WTC11 (cell line): ENCODE results near the gene SSH2. TPM values are rescaled to one million over a fixed set of nuclear protein-coding genes. Genes with fewer than 3 reads are reported as not detected.

ENCODE experiments used
- ATAC-seq: fragments of 200-7000 bp; cut with Tn5 transposase; 2 replicates; pipeline ENCODE4 v1.10.0; 2021; ENCODE audit warnings: mild to moderate bottlenecking, moderate library complexity
- CTCF ChIA-PET: fragments of 300-600 bp; sonication (Branson Sonifier 250); formaldehyde crosslinking; loops from one replicate; lab custom pipeline; 2021; ENCODE audit warnings: antibody characterized with exemption; lab: Charles Lee
- POLR2A ChIA-PET: fragments of 350-600 bp; sonication (Branson Sonifier 250); formaldehyde crosslinking; loops from one replicate; lab custom pipeline; 2021; ENCODE audit warnings: antibody characterized with exemption; lab: Charles Lee
- DNase-seq: peaks from one replicate; pipeline ENCODE4 v3.0.0; 2021; ENCODE audit warnings: low spot score
- H3K27ac Mint-ChIP-seq: 2 replicates; pipeline ENCODE4 v1.8.0; 2021; ENCODE audit warnings: mixed read lengths
- H3K27me3 Mint-ChIP-seq: 2 replicates; pipeline ENCODE4 v1.8.0; 2021; ENCODE audit warnings: low read depth, mild to moderate bottlenecking, moderate library complexity, mixed read lengths
- H3K36me3 Mint-ChIP-seq: 2 replicates; pipeline ENCODE4 v1.8.0; 2021; ENCODE audit warnings: mixed read lengths
- H3K4me1 Mint-ChIP-seq: 2 replicates; pipeline ENCODE4 v1.8.0; 2022; ENCODE audit warnings: mixed read lengths
- H3K4me3 Mint-ChIP-seq: 2 replicates; pipeline ENCODE4 v1.8.0; 2021; ENCODE audit warnings: mild to moderate bottlenecking, moderate library complexity, mixed read lengths
- H3K9me3 Mint-ChIP-seq: 2 replicates; pipeline ENCODE4 v1.8.0; 2021; ENCODE audit warnings: mixed read lengths
- ATF1 ChIP-seq: sonication (generic); formaldehyde crosslinking; IDR thresholded peaks from 2 replicates; pipeline ENCODE4 v1.8.1; 2023; ENCODE audit warnings: mild to moderate bottlenecking, moderate library complexity, missing genetic modification reagents
- CBFB ChIP-seq: sonication (generic); formaldehyde crosslinking; IDR thresholded peaks from 2 replicates; pipeline ENCODE4 v1.8.1; 2022; ENCODE audit warnings: mild to moderate bottlenecking, low read depth, missing genetic modification reagents
- CREB1 ChIP-seq: sonication (generic); formaldehyde crosslinking; IDR thresholded peaks from 2 replicates; pipeline ENCODE4 v1.8.0; 2023; ENCODE audit warnings: mild to moderate bottlenecking, missing genetic modification reagents
- ESRRA ChIP-seq: sonication (generic); formaldehyde crosslinking; IDR thresholded peaks from 2 replicates; pipeline ENCODE4 v1.8.1; 2022; ENCODE audit warnings: mild to moderate bottlenecking, missing genetic modification reagents, borderline replicate concordance
- FOXP1 ChIP-seq: sonication (generic); formaldehyde crosslinking; IDR thresholded peaks from 2 replicates; pipeline ENCODE4 v1.8.0; 2022; ENCODE audit warnings: missing genetic modification reagents, mild to moderate bottlenecking, moderate library complexity, borderline replicate concordance
- GABPB1 ChIP-seq: sonication (generic); formaldehyde crosslinking; IDR thresholded peaks from 2 replicates; pipeline ENCODE4 v1.8.1; 2023; ENCODE audit warnings: mild to moderate bottlenecking, missing genetic modification reagents
- GRHL2 ChIP-seq: fragments of 250-450 bp; sonication (Bioruptor Pico); IDR thresholded peaks from 2 replicates; pipeline ENCODE4 v1.8.0; 2022; ENCODE audit warnings: mild to moderate bottlenecking, moderate library complexity; ENCODE audit not compliant: insufficient replicate concordance, severe bottlenecking
- IRF2 ChIP-seq: sonication (generic); formaldehyde crosslinking; IDR thresholded peaks from 2 replicates; pipeline ENCODE4 v1.8.0; 2022; ENCODE audit warnings: low read depth, missing genetic modification reagents, borderline replicate concordance
- KAT7 ChIP-seq: sonication (generic); formaldehyde crosslinking; IDR thresholded peaks from 2 replicates; pipeline ENCODE4 v1.8.1; 2023; ENCODE audit warnings: missing genetic modification reagents, mild to moderate bottlenecking, borderline replicate concordance
- NFYB ChIP-seq: sonication (generic); formaldehyde crosslinking; conservative IDR thresholded peaks from 2 replicates; pipeline ENCODE4 v1.8.0; 2022; ENCODE audit warnings: low read depth, missing genetic modification reagents
- NR1H2 ChIP-seq: sonication (generic); formaldehyde crosslinking; IDR thresholded peaks from 2 replicates; pipeline ENCODE4 v1.9.0; 2021; ENCODE audit warnings: mild to moderate bottlenecking, moderate library complexity, missing genetic modification reagents
- RORB ChIP-seq: fragments of 250-450 bp; sonication (Bioruptor Pico); IDR thresholded peaks from 2 replicates; pipeline ENCODE4 v1.9.0; 2021; ENCODE audit warnings: mild to moderate bottlenecking
- ZBTB21 ChIP-seq: sonication (generic); formaldehyde crosslinking; IDR thresholded peaks from 2 replicates; pipeline ENCODE4 v1.8.1; 2023; ENCODE audit warnings: mild to moderate bottlenecking, missing genetic modification reagents, borderline replicate concordance
- ZNF138 ChIP-seq: sonication (generic); formaldehyde crosslinking; conservative IDR thresholded peaks from 2 replicates; pipeline ENCODE4 v1.8.1; 2022; ENCODE audit warnings: mild to moderate bottlenecking, moderate library complexity, missing genetic modification reagents
- ZNF423 ChIP-seq: fragments of 250-450 bp; sonication (Bioruptor Pico); IDR thresholded peaks from 2 replicates; pipeline ENCODE4 v2.1.2; 2022; ENCODE audit warnings: mild to moderate bottlenecking, moderate library complexity
- total RNA-seq: library from RNA; stranded (reverse); gene quantifications from 3 replicates; pipeline ENCODE4 v1.2.3, GENCODE V29; 2021
- TF ChIP-seq, protein P1 (sequence below): sonication (generic); formaldehyde crosslinking; conservative IDR thresholded peaks from 2 replicates; pipeline ENCODE4 v1.8.1; 2022; ENCODE audit warnings: mild to moderate bottlenecking, missing genetic modification reagents
- TF ChIP-seq, protein P2 (sequence below): sonication (generic); formaldehyde crosslinking; IDR thresholded peaks from 2 replicates; pipeline ENCODE4 v1.8.0; 2022; ENCODE audit warnings: mild to moderate bottlenecking, missing genetic modification reagents
- TF ChIP-seq, protein P3 (sequence below): fragments of 250-450 bp; sonication (Bioruptor Pico); IDR thresholded peaks from 2 replicates; pipeline ENCODE4 v1.9.0; 2021; ENCODE audit warnings: mild to moderate bottlenecking
- TF ChIP-seq, protein P4 (sequence below): fragments of 250-450 bp; sonication (Bioruptor Pico); IDR thresholded peaks from 2 replicates; pipeline ENCODE4 v1.9.0; 2021; ENCODE audit warnings: moderate library complexity, mild to moderate bottlenecking, inconsistent platforms, borderline replicate concordance
- TF ChIP-seq, protein P5 (sequence below): sonication (generic); formaldehyde crosslinking; IDR thresholded peaks from 2 replicates; pipeline ENCODE4 v1.8.1; 2022; ENCODE audit warnings: missing genetic modification reagents, borderline replicate concordance
- TF ChIP-seq, protein P6 (sequence below): fragments of 250-450 bp; sonication (Bioruptor Pico); IDR thresholded peaks from 2 replicates; pipeline ENCODE4 v2.1.2; 2022; ENCODE audit warnings: mild to moderate bottlenecking, moderate library complexity
- TF ChIP-seq, protein P7 (sequence below): sonication (generic); formaldehyde crosslinking; IDR thresholded peaks from 2 replicates; pipeline ENCODE4 v1.8.1; 2023; ENCODE audit warnings: mild to moderate bottlenecking, missing genetic modification reagents, moderate library complexity

Gene SSH2
- total RNA-seq, 1 experiment from 2014 or later, result 14.3 TPM

DNA sequence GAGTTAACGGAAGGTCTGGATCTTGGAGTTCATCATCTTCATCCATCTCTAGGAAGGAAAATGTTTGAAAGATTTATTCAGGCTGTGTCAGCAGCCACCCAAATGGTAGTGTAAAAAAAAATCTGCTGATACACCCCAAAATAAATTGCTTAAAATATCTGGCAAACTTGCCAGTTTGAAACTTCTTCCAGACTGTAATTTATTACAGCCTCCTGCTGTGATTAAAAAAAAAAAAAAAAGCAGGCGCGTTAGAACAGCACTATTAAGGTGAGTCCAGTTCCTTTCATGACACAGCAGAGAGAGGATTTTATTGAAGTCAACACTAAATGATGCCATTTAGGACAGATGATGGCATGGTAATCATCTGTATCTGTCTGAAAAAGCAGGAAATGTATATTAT lies 166.8 kb downstream of the SSH2 start:
- DNase-seq, result no peak
- Mint-ChIP-seq H3K27me3 (peaks cover 21% of the 10 kb centered on the region), H3K27ac (no peak overlapping the region), H3K4me3 (no peak overlapping the region), H3K9me3 (no peaks in the 10 kb centered on the region), H3K4me1 (peaks cover 19% of the 10 kb centered on the region), H3K36me3 (no peaks in the 10 kb centered on the region)
- ChIA-PET CTCF (interaction anchor here (0.7 to 1.3 kb wide), 2 partner anchors 16 to 124 kb away, joined by 3 to 6 read pairs; no protein-coding TSS in a partner anchor), POLR2A (interaction anchor here (0.6 kb wide), 2 partner anchors 17 to 117 kb away, joined by 4 read pairs; no protein-coding TSS in a partner anchor)
- TF ChIP-seq ZNF138 (no peak), ATF1 (no peak), NFYB (no peak), RORB (CRISPR knock-in tag) (no peak), KAT7 (CRISPR knock-in tag) (no peak), GABPB1 (CRISPR knock-in tag) (no peak), CREB1 (CRISPR knock-in tag) (no peak), ZBTB21 (CRISPR knock-in tag) (no peak)
- TF ChIP-seq, protein P1, sequence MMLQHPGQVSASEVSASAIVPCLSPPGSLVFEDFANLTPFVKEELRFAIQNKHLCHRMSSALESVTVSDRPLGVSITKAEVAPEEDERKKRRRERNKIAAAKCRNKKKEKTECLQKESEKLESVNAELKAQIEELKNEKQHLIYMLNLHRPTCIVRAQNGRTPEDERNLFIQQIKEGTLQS, result no peak
- TF ChIP-seq, protein P2, sequence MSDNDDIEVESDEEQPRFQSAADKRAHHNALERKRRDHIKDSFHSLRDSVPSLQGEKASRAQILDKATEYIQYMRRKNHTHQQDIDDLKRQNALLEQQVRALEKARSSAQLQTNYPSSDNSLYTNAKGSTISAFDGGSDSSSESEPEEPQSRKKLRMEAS, result no peak
- ATAC-seq, result no peak

DNA sequence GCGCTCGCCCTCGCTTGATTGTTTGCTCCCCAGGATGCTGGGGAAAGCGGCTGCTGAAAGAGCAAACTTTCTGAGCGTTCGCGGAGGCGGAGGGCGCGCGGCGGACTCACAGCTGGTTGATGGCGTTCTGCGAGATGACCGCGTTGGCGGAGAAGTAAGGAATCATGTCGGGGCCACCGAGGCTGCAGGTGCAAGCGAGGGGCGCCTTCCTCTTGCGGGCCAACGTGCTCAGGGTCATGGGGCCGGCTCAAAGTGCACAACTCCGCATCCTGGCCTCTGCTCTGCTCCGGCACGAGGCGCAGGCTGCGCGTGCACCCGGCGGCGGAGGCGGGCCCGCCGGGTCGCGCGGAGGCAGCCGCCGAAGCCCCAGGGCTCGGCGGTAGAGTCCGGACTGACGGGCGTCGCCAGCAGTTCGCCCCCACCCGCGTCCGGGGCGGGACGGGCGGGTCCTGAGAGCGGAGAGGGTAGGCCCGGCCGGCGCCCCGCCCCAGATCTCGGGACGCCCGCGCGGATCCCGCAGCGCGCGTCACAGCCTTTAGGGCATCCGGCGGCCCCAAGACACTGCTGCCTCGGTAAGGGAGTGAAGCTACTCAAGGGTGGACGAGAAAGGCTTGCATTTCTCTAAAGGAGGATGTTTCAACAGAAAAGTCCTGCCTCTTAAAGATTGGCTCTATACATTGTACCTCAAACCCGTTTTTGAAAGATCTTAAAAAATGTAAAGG lies 168.8 kb downstream of the SSH2 start:
- DNase-seq, result peak; percentile 77
- H3K4me1 Mint-ChIP-seq, result peaks cover 14% of the 10 kb centered on the region
- CTCF ChIA-PET, result interaction anchor here (0.7 to 3.5 kb wide), 6 partner anchors 18 to 169 kb away, joined by 4 to 20 read pairs (median 11); partner anchors contain the start of gene SSH2
- no peaks in the 10 kb centered on the region for H3K9me3 Mint-ChIP-seq
- peak; percentile 89 for ATAC-seq
- H3K4me3 Mint-ChIP-seq, result peak overlapping the region; percentile 83
- POLR2A ChIA-PET, result no interaction called here
- H3K27ac Mint-ChIP-seq, result no peak overlapping the region; the same call in 1 of the 2 replicates
- H3K27me3 Mint-ChIP-seq, result peaks cover 21% of the 10 kb centered on the region
- no peaks in the 10 kb centered on the region for H3K36me3 Mint-ChIP-seq
- TF ChIP-seq, protein P3, sequence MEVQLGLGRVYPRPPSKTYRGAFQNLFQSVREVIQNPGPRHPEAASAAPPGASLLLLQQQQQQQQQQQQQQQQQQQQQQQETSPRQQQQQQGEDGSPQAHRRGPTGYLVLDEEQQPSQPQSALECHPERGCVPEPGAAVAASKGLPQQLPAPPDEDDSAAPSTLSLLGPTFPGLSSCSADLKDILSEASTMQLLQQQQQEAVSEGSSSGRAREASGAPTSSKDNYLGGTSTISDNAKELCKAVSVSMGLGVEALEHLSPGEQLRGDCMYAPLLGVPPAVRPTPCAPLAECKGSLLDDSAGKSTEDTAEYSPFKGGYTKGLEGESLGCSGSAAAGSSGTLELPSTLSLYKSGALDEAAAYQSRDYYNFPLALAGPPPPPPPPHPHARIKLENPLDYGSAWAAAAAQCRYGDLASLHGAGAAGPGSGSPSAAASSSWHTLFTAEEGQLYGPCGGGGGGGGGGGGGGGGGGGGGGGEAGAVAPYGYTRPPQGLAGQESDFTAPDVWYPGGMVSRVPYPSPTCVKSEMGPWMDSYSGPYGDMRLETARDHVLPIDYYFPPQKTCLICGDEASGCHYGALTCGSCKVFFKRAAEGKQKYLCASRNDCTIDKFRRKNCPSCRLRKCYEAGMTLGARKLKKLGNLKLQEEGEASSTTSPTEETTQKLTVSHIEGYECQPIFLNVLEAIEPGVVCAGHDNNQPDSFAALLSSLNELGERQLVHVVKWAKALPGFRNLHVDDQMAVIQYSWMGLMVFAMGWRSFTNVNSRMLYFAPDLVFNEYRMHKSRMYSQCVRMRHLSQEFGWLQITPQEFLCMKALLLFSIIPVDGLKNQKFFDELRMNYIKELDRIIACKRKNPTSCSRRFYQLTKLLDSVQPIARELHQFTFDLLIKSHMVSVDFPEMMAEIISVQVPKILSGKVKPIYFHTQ, result no peak
- TF ChIP-seq FOXP1 (CRISPR knock-in tag) (peak; percentile 81), CREB1 (CRISPR knock-in tag) (no peak), NR1H2 (CRISPR knock-in tag) (no peak), ZNF423 (CRISPR knock-in tag) (no peak), CBFB (no peak), ZBTB21 (CRISPR knock-in tag) (no peak), GABPB1 (CRISPR knock-in tag) (peak; percentile 38), IRF2 (no peak), NFYB (no peak), GRHL2 (no peak), KAT7 (CRISPR knock-in tag) (0 out of 2 replicates have a peak, but pooled peaks have one; percentile 52), ESRRA (CRISPR knock-in tag) (peak; percentile 79; the same call in 1 of the 2 replicates)
- TF ChIP-seq, protein P4, sequence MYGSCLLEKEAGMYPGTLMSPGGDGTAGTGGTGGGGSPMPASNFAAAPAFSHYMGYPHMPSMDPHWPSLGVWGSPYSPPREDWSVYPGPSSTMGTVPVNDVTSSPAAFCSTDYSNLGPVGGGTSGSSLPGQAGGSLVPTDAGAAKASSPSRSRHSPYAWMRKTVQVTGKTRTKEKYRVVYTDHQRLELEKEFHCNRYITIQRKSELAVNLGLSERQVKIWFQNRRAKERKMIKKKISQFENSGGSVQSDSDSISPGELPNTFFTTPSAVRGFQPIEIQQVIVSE, result no peak
- TF ChIP-seq, protein P5, sequence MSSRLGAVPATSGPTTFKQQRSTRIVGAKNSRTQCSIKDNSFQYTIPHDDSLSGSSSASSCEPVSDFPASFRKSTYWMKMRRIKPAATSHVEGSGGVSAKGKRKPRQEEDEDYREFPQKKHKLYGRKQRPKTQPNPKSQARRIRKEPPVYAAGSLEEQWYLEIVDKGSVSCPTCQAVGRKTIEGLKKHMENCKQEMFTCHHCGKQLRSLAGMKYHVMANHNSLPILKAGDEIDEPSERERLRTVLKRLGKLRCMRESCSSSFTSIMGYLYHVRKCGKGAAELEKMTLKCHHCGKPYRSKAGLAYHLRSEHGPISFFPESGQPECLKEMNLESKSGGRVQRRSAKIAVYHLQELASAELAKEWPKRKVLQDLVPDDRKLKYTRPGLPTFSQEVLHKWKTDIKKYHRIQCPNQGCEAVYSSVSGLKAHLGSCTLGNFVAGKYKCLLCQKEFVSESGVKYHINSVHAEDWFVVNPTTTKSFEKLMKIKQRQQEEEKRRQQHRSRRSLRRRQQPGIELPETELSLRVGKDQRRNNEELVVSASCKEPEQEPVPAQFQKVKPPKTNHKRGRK, result no peak
- TF ChIP-seq, protein P6, sequence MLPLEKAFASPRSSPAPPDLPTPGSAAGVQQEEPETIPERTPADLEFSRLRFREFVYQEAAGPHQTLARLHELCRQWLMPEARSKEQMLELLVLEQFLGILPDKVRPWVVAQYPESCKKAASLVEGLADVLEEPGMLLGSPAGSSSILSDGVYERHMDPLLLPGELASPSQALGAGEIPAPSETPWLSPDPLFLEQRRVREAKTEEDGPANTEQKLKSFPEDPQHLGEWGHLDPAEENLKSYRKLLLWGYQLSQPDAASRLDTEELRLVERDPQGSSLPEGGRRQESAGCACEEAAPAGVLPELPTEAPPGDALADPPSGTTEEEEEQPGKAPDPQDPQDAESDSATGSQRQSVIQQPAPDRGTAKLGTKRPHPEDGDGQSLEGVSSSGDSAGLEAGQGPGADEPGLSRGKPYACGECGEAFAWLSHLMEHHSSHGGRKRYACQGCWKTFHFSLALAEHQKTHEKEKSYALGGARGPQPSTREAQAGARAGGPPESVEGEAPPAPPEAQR (CRISPR knock-in tag), result no peak
- TF ChIP-seq, protein P7, sequence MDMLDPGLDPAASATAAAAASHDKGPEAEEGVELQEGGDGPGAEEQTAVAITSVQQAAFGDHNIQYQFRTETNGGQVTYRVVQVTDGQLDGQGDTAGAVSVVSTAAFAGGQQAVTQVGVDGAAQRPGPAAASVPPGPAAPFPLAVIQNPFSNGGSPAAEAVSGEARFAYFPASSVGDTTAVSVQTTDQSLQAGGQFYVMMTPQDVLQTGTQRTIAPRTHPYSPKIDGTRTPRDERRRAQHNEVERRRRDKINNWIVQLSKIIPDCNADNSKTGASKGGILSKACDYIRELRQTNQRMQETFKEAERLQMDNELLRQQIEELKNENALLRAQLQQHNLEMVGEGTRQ (CRISPR knock-in tag), result no peak
